Stimulated activated CD4-positive, alpha-beta T cell treated with anti-CD3 and anti-CD28 coated beads, Interleukin-4, amount 100 ng/mL, for 1 hour (primary cell): ENCODE measurements around the gene CST3.
"Not testable (repeated sequence)": the region's sequence is repeated elsewhere in the genome, so short reads cannot be mapped to it uniquely, and the experiment has no call there.

ENCODE experiments used
- DNase-seq: peaks from one replicate; pipeline ENCODE4 v3.0.0-alpha.2; 2020

The CST3 gene

GRCh38 chr20:23661002-23661429 lies 23.3 kb upstream of the CST3 start:
- no peak for DNase-seq

DNA sequence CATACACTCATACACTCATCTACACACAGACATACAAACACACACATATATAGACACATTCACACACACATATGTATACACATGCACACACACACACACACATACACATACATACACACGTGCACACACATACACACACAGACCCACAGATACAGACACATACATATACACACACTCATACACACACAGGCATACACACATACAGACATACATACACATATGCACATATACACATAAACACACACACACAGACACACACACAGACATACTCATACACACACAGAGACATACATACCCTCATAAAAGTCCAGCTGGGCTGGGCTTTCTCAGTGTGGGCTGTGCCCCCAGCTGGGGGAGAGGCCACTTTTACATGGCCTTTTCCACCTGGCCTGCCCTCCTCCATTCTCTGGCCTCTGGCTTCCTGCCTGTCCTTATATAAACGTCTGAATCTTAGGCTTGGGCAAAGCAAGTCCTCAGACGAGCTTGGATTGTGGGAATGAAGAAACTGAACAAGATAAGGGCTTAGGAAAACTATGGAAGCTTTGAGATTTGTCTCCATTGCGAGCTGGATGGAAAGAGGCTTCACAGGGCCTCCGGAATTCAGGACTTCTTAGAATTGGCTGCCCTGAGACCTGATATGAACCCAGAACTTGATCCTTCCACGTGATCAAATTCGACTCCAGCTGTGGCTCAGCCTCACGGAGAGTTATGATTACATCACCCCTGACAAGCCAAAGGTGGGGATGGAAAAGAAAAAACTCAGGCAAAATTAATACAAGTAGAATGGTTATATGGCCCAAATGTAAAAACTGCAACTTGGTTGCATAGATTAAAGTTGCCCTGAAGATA lies 22.5 kb upstream of the CST3 start:
- DNase-seq, result no peak

- DNase-seq, result not testable (repeated sequence)
Measured at GRCh38 chr20:23659610-23659988, 21.8 kb upstream of the CST3 start.

DNA sequence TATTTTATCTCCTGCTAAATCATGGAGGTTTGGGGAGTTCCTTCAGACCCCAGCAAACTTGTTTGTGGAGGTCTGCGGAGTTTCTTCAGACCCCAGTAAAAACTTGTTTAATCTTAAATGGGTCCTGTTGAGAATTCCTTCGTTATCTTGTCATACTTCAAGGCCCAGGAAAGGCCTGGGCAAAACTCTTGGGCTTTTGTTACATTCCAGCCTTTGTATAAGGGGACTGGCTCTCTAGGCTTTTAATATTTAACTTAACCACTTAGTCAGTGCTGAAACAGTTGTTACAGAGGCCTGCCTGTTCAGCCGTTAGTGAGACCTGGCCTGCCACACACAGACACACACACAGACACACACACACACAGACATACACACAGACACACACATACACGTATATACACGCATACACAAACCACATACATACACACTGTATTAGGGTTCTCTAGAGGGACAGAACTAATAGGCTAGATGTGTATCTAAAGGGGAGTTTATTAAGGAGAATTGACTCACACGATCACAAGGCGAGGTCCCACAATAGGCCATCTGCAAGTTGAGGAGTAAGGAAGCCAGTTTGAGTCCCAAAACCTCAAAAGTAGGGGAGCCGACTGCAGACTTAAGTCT lies 21.3 kb upstream of the CST3 start:
- no peak for DNase-seq

GRCh38 chr20:23658336-23658735 lies 20.6 kb upstream of the CST3 start:
- DNase-seq, result no peak

GRCh38 chr20:23657202-23657601 lies 19.4 kb upstream of the CST3 start:
- no peak for DNase-seq

- DNase-seq, result no peak
Measured at GRCh38 chr20:23656372-23656771, 18.6 kb upstream of the CST3 start.

GRCh38 chr20:23655491-23656211 lies 17.9 kb upstream of the CST3 start:
- no peak for DNase-seq

GRCh38 chr20:23654717-23655116 lies 17.0 kb upstream of the CST3 start:
- DNase-seq, result no peak

DNA sequence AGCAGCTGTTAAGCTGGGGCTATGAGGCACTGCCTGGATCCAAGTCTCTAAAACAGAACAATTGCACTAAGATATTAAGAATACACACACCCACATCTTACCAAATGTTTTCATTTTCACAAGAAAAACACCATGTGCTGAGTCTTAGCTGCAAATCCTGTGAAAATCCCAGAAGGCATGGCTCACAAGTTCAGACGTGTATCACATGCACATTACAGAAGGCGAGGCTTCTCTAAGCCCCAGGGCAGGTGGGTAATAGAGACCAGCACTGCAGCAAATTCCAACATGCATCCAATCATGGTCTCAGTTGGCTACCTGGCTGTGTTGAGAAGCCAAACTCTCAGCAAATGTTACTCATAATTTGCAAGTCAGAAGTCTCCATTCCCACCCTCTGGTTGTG lies 16.2 kb upstream of the CST3 start:
- no peak for DNase-seq

GRCh38 chr20:23653400-23653938 lies 15.7 kb upstream of the CST3 start:
- DNase-seq, result no peak

DNA sequence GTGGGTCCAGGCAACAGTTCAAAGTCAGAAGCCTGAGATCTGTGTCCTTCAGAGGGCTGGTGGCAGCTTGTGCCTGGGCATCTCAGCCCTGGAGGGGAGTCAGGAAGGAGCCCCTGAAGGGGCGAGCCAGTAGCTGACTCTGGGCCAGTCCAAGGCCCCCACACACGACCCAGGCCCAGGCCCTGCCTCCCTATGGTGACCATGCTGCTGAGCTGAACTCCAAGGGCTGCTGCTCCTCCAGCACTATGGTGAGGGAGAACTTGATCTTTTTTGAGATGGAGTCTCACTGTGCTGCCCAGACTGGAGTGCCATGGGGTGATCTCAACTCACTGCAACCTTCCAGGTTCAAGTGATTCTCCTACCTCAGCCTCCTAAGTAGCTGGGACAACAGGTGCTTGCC lies 15.2 kb upstream of the CST3 start:
- DNase-seq, result no peak

DNA sequence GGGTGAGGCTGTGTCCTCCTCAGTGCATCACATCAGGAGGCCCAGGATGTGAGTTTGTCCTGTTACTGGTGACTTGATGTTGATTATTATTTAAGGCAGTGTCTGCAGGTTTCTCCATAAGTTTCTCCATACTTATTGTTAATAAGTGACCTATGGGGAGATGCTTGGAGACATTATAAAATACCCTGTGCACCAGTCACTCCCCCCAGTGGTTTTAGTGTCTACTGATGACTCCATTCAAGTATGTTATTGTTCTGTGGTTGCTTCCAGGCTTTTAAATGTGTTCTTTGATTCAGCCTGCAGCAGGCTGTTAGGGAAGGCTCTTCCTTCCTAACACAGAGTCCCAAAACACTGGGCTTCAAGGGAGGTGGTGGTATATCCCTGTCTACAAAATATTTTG lies 14.6 kb upstream of the CST3 start:
- no peak for DNase-seq

DNA sequence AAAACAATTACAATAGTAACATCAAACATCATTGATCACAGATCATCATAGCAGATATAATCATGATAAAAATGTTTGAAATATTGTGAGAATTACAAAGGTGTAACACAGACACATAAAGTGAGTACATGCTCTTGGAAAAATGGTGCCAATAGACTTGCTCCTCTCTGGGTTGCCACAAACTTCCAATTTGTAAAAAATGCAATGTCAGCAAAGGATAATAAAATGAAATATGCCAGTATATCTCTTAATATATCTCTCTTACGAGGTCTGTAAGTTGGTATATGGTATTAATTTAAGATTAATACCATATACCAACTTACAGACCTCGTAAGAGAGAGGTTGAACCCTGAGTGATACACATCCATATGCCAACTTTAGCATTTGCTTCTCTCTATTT lies 13.4 kb upstream of the CST3 start:
- DNase-seq, result no peak

GRCh38 chr20:23649830-23650417 lies 12.2 kb upstream of the CST3 start:
- DNase-seq, result no peak

- no peak for DNase-seq
Measured at GRCh38 chr20:23649242-23649641, 11.5 kb upstream of the CST3 start.

GRCh38 chr20:23647346-23647745 lies 9.6 kb upstream of the CST3 start:
- no peak for DNase-seq

GRCh38 chr20:23646106-23646873 lies 8.5 kb upstream of the CST3 start:
- DNase-seq, result no peak

GRCh38 chr20:23645575-23645974 lies 7.8 kb upstream of the CST3 start:
- no peak for DNase-seq

- DNase-seq, result no peak
Measured at GRCh38 chr20:23644164-23644563, 6.4 kb upstream of the CST3 start.

DNA sequence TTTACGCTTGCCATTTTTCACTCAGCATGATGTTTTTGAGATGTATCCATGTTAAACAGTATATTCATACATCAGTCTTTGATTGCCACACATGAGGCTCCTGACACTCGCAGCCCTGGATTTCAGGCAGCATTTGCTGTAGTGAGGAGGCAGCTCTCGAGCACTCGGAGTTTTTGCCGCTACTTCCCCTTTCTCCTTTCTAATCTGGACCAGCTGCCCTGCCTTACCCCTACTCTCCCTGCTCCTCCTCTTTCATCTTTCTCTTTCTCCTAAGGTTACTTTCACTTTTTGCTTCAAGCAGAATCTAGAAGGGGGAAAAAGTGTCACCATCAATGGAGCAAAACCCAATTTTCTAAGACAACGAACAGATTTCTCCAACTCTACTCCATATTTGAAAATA lies 5.9 kb upstream of the CST3 start:
- no peak for DNase-seq

- no peak for DNase-seq
Measured at GRCh38 chr20:23641936-23642751, 4.4 kb upstream of the CST3 start.
